ENCODE data around the gene GNG12.

GRCh38 chr1:67818725-67819301, 14.5 kb downstream of the GNG12 start:
- TF ChIP-seq CTCF (IDR thresholded peaks at IDR 0.05) (no peak), POLR2A (IDR thresholded peaks at IDR 0.05) (no peak)

Measured in heart left ventricle (tissue), 13 donors.